Astrocyte (in vitro differentiated cells and primary cell): Measurements from ENCODE around the gene ELN. TPM values are rescaled to one million over a fixed set of nuclear protein-coding genes. Genes with fewer than 3 reads are reported as not detected.

ENCODE experiments used
- DNase-seq: peaks from one replicate; pipeline ENCODE4 v3.0.0-alpha.2; 2010; ENCODE audit warnings: low read depth
- FAIRE-seq: peaks from 2 replicates; lab custom pipeline; 2011; peaks lifted over from hg19 to GRCh38; lab: Jason Lieb, UNC
- H2AFZ ChIP-seq: 2 replicates; pipeline ENCODE4 v1.6.0; 2012; ENCODE audit warnings: low read depth, low read length, inconsistent platforms
- H3K27ac ChIP-seq: 2 replicates; pipeline ENCODE4 v1.5.1; 2011; ENCODE audit warnings: low read depth, low read length, inconsistent platforms
- H3K27me3 ChIP-seq: 2 replicates; pipeline ENCODE4 v1.6.0; 2011; ENCODE audit warnings: low read length, inconsistent platforms; ENCODE audit not compliant: insufficient read depth
- H3K36me3 ChIP-seq: 2 replicates; pipeline ENCODE4 v1.5.1; 2011; ENCODE audit warnings: low read length, inconsistent platforms; ENCODE audit not compliant: insufficient read depth
- H3K4me1 ChIP-seq: 2 replicates; pipeline ENCODE4 v1.5.1; 2011; ENCODE audit warnings: low read length, inconsistent platforms; ENCODE audit not compliant: insufficient read depth
- H3K4me2 ChIP-seq: 2 replicates; pipeline ENCODE4 v1.6.0; 2012; ENCODE audit warnings: low read length, inconsistent platforms
- H3K4me3 ChIP-seq: 2 replicates; pipeline ENCODE4 v1.5.1; 2011; ENCODE audit warnings: low read depth, mild to moderate bottlenecking, low read length, inconsistent platforms; ENCODE audit not compliant: insufficient read depth
- H3K79me2 ChIP-seq: 2 replicates; pipeline ENCODE4 v1.6.0; 2012; ENCODE audit warnings: mild to moderate bottlenecking, low read length, inconsistent platforms; ENCODE audit not compliant: insufficient read depth
- H3K9ac ChIP-seq: 2 replicates; pipeline ENCODE4 v1.6.0; 2012; ENCODE audit warnings: mild to moderate bottlenecking, low read length, inconsistent platforms
- H3K9me3 ChIP-seq: 2 replicates; pipeline ENCODE4 v1.5.1; 2012; ENCODE audit warnings: low read depth, mild to moderate bottlenecking, low read length, inconsistent platforms; ENCODE audit not compliant: insufficient read depth
- H4K20me1 ChIP-seq: 2 replicates; pipeline ENCODE4 v1.6.0; 2012; ENCODE audit warnings: low read length, inconsistent platforms; ENCODE audit not compliant: insufficient read depth
- H3K27ac Mint-ChIP-seq: one replicate; pipeline ENCODE4 v1.8.0; 2021; ENCODE audit warnings: mild to moderate bottlenecking, mixed read lengths; ENCODE audit not compliant: unreplicated experiment
- H3K27me3 Mint-ChIP-seq: one replicate; pipeline ENCODE4 v1.8.0; 2021; ENCODE audit warnings: low read depth, mixed read lengths; ENCODE audit not compliant: unreplicated experiment
- H3K36me3 Mint-ChIP-seq: one replicate; pipeline ENCODE4 v1.8.0; 2021; ENCODE audit warnings: low read depth, mixed read lengths; ENCODE audit not compliant: unreplicated experiment
- H3K4me1 Mint-ChIP-seq: one replicate; pipeline ENCODE4 v1.8.0; 2021; ENCODE audit warnings: low read depth, mixed read lengths; ENCODE audit not compliant: unreplicated experiment
- H3K4me3 Mint-ChIP-seq: one replicate; pipeline ENCODE4 v1.8.0; 2021; ENCODE audit warnings: mild to moderate bottlenecking, moderate library complexity, mixed read lengths; ENCODE audit not compliant: unreplicated experiment
- H3K9me3 Mint-ChIP-seq: one replicate; pipeline ENCODE4 v1.8.0; 2021; ENCODE audit warnings: mild to moderate bottlenecking, mixed read lengths; ENCODE audit not compliant: unreplicated experiment
- EZH2 ChIP-seq: IDR thresholded peaks from 2 replicates; pipeline ENCODE4 v1.6.1; 2012; ENCODE audit warnings: mild to moderate bottlenecking, low read length, inconsistent platforms; ENCODE audit not compliant: insufficient read depth
- total RNA-seq: library from RNA; stranded (reverse); gene quantifications from 2 replicates; pipeline ENCODE4 v1.2.1, GENCODE V29; 2021
- TF ChIP-seq, protein P1 (sequence below): IDR thresholded peaks from 2 replicates; pipeline ENCODE4 v1.5.1; 2011; ENCODE audit warnings: low read depth, mild to moderate bottlenecking, inconsistent platforms, low read length, moderate library complexity; ENCODE audit not compliant: insufficient read depth

Gene ELN
- total RNA-seq, 1 donor from 2014 or later, result 0.75 TPM

DNA sequence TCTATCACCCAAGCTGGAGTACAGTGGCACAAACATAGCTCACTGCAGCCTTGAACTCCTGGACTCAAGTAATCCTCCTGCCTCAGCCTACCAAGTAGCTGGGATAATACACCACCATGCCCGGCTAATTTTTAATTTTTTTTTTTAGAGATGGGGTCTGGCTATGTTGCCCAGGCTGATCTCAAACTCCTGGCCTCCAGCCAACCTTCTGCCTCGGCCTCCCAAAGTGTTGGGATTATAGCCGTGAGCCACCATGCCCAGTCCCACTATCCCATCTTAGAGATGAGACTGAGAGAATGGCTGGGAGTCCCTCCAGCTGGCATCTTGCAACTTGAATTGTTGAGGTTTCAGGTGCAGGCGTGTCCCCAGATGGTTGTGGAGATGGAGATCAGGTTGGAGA, 40.7 kb upstream of the ELN start:
- no peaks in the 10 kb centered on the region for H3K79me2 ChIP-seq
- TF ChIP-seq, protein P1, sequence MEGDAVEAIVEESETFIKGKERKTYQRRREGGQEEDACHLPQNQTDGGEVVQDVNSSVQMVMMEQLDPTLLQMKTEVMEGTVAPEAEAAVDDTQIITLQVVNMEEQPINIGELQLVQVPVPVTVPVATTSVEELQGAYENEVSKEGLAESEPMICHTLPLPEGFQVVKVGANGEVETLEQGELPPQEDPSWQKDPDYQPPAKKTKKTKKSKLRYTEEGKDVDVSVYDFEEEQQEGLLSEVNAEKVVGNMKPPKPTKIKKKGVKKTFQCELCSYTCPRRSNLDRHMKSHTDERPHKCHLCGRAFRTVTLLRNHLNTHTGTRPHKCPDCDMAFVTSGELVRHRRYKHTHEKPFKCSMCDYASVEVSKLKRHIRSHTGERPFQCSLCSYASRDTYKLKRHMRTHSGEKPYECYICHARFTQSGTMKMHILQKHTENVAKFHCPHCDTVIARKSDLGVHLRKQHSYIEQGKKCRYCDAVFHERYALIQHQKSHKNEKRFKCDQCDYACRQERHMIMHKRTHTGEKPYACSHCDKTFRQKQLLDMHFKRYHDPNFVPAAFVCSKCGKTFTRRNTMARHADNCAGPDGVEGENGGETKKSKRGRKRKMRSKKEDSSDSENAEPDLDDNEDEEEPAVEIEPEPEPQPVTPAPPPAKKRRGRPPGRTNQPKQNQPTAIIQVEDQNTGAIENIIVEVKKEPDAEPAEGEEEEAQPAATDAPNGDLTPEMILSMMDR, result no peak
- TF ChIP-seq EZH2, result no peak
- H3K9me3 Mint-ChIP-seq, result peaks cover 3% of the 10 kb centered on the region
- H3K4me2 ChIP-seq, result no peak overlapping the region
- H3K36me3 Mint-ChIP-seq, result peaks cover 2% of the 10 kb centered on the region
- no peak overlapping the region for H2AFZ ChIP-seq
- no peak overlapping the region for H3K4me3 ChIP-seq
- no peaks in the 10 kb centered on the region for H3K9me3 ChIP-seq
- no peaks in the 10 kb centered on the region for H4K20me1 ChIP-seq
- no peaks in the 10 kb centered on the region for H3K36me3 ChIP-seq
- H3K4me3 Mint-ChIP-seq, result no peak overlapping the region
- H3K4me1 ChIP-seq, result peaks cover 5% of the 10 kb centered on the region
- no peak overlapping the region for H3K27ac Mint-ChIP-seq
- H3K27me3 Mint-ChIP-seq, result peaks cover 10% of the 10 kb centered on the region
- no peaks in the 10 kb centered on the region for H3K27me3 ChIP-seq
- H3K4me1 Mint-ChIP-seq, result peaks cover 2% of the 10 kb centered on the region
- DNase-seq (no peak), FAIRE-seq (no peak)
- no peak overlapping the region for H3K9ac ChIP-seq
- H3K27ac ChIP-seq, result no peak overlapping the region

DNA sequence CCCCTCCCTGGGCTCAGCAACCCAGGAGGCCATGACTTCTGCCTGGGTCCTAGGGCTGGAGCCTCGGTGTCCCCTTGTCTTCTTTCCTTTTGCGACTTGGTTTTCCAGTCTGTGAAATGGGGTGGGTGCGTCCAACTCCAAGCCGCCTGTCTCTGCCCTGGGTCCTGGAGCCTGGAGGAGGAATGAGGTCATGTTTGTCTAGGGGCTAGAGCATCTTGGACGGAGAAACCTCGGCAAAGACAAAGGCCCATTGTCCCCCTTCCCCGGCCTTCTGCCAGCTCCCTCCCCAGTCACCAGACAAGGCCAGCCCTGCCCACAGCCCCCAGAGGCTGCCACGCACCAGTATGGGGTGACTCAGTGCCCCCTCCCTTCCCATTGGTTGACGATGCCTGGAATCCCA, 39.8 kb upstream of the ELN start:
- peaks cover 3% of the 10 kb centered on the region for H3K9me3 Mint-ChIP-seq
- peaks cover 7% of the 10 kb centered on the region for H3K27me3 Mint-ChIP-seq
- Histone ChIP-seq H3K4me1 (peaks cover 9% of the 10 kb centered on the region), H3K4me3 (no peak overlapping the region), H3K4me2 (peak overlapping the region; percentile 17), H3K27me3 (no peaks in the 10 kb centered on the region), H3K9ac (peak overlapping the region; percentile 9), H2AFZ (no peak overlapping the region), H4K20me1 (no peaks in the 10 kb centered on the region), H3K36me3 (no peaks in the 10 kb centered on the region), H3K9me3 (no peaks in the 10 kb centered on the region), H3K27ac (no peak overlapping the region), H3K79me2 (no peaks in the 10 kb centered on the region)
- peaks cover 2% of the 10 kb centered on the region for H3K36me3 Mint-ChIP-seq
- no peak overlapping the region for H3K27ac Mint-ChIP-seq
- H3K4me3 Mint-ChIP-seq, result no peak overlapping the region
- FAIRE-seq (no peak), DNase-seq (peak; percentile 56)
- peaks cover 2% of the 10 kb centered on the region for H3K4me1 Mint-ChIP-seq
- TF ChIP-seq EZH2, result no peak
- TF ChIP-seq, protein P1, result no peak

DNA sequence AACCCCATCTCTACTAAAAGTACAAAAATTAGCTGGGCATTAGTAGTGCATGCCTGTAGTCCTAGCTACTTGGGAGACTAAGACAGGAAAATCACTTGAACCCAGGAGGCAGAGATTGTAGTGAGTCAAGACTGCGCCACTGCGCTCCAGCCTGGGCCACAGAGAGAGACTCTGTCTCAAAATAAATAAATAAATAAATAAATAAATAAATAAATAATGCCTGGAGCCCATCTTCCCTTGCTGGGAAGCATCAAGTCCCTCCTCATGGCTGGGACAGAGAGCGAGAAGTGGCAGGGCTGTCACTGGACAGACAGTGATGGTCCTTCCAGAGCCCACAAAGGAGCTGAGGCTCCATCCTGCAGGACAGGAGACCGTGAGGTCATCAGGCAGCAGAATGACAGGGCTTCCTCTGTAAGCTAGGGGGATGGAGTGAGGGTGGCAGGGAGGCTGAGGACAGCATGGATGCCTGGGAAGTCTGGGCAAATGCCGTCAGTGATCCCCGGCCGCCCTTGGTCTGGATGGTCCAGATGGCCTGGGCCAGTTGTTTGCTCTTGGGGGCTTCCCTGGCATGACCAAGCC, 36.4 kb upstream of the ELN start:
- Mint-ChIP-seq H3K27ac (no peak overlapping the region), H3K9me3 (peaks cover 25% of the 10 kb centered on the region), H3K36me3 (peaks cover 2% of the 10 kb centered on the region), H3K27me3 (peaks cover 2% of the 10 kb centered on the region), H3K4me3 (peak overlapping the region; percentile 57), H3K4me1 (peaks cover 2% of the 10 kb centered on the region)
- H3K36me3 ChIP-seq, result no peaks in the 10 kb centered on the region
- no peaks in the 10 kb centered on the region for H3K27me3 ChIP-seq
- no peak overlapping the region for H3K4me2 ChIP-seq
- FAIRE-seq (no peak), DNase-seq (peak; percentile 18)
- no peaks in the 10 kb centered on the region for H3K79me2 ChIP-seq
- peaks cover 5% of the 10 kb centered on the region for H3K9me3 ChIP-seq
- H4K20me1 ChIP-seq, result no peaks in the 10 kb centered on the region
- H3K4me1 ChIP-seq, result peaks cover 23% of the 10 kb centered on the region
- TF ChIP-seq, protein P1, result no peak
- no peak for TF ChIP-seq EZH2
- no peak overlapping the region for H3K27ac ChIP-seq
- no peak overlapping the region for H3K9ac ChIP-seq
- no peak overlapping the region for H3K4me3 ChIP-seq
- no peak overlapping the region for H2AFZ ChIP-seq
